HG02623 (cell line): ENCODE measurements around the gene AHSP.
"Not testable (repeated sequence)": the region's sequence is repeated elsewhere in the genome, so short reads cannot be mapped to it uniquely, and the experiment has no call there.

ENCODE experiments used
- ATAC-seq: cut with Tn5 transposase; IDR thresholded peaks from one replicate; pipeline ENCODE4 v1.9.1; 2021; ENCODE audit warnings: moderate library complexity; ENCODE audit not compliant: unreplicated experiment

AHSP gene

DNA sequence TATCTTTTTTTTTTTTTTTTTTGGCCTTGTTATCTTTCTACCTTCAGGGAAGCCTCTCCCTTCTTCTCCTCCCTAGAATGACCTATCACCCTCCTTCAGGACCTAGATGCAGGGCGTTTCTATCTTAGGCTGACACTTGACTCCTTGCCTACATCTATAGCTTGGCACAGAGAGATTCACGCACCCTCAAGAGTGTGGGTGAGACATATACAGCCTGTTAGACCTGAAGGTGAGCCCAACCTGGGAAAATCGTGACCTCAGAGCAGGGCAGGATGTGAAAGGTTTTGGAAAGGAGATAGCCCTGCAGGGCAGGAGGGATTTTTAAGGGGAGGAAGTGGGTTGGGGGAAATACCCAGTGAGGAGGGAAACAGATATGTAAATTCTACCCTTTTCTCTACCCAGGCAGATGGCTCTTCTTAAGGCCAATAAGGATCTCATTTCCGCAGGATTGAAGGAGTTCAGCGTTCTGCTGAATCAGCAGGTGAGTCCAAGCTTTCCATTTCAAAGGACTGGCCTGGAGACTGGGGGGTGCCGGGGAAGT lies at the start of gene AHSP:
TSS of gene AHSP (plus strand) at position 167 of the 541 bp plus-strand sequence. CDS start at position 407, 240 bp downstream.
- no peak for ATAC-seq

DNA sequence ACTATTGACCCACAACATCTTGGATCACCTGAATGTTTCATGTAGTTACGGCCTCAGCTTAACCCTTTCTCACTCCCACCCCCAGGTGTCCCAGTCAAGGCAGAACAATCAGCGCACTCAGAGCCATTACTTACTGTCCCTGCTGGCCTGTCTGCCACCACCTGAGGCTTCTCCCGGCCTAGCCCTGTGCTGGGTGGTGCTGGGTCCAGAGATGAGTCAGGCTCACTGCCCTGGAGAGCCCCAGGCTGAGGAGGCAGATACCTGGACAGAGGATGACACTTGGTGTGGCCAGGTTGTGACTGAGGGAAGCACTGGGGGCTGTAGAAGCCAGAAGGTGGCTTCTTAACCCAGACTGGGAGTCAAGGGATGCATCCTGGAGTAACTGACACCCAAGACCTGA lies 48.7 kb upstream of the AHSP start:
- no peak for ATAC-seq

DNA sequence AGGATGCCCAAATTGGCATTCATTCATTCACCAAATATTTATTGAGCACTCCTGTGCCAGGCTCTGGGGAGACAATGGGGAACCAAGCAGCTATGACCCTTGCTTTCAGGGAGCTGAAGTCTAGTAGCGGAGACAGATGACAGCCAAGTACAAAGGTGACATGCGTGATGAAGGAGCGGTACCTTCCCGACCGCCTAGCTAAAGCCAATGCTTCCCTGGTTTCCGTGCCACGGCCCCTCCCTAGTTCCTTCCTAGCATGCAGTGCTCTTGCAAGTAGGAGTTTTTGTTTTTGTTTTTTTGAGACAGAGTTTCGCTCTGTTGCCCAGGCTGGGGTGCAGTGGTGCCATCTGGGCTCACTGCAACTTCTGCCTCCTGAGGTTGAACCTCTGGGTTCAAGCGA lies 47.9 kb upstream of the AHSP start:
- no peak for ATAC-seq

GRCh38 chr16:31480851-31481536 lies 46.7 kb upstream of the AHSP start:
- no peak for ATAC-seq

DNA sequence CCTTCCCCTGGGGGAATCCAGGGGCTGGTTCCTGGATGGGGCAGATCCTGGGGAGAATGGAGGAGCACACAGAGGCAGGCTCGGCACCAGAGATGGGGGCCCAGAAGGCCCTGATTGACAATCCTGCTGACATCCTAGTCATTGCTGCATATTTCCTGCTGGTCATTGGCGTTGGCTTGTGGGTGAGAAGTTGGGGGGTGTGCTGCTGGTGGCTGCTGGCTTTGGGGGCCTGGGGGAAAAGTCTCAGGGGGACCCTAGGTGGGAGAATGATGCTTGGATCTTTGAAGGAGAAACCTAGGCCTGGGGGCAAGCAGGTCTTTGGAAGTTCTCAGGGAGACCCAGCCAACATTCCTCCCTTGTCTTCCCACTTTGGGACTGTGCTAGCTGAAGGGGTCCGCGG lies 44.6 kb upstream of the AHSP start, which contains the start of gene SLC5A2:
TSS of gene SLC5A2 (plus strand) at position 43 of the 400 bp plus-strand sequence. CDS start at position 57, 14 bp downstream.
- ATAC-seq = no peak

DNA sequence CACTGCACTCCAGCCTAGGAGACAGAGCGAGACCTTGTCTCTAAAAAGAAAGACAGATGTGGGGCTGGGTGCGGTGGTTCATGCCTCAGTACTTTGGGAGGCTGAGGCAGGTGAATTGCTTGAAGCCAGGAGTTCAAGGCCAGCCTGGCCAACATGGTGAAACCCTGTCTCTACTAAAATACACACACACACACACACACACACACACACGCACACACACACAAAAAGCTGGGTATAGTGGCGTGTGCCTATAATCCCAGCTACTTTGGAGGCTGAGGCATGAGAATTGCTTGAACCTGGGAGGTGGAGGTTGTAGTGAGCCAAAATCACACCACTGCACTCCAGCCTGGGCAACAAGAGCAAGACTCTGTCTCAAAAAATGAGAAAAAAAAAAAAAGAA lies 43.7 kb upstream of the AHSP start:
- not testable (repeated sequence) for ATAC-seq

DNA sequence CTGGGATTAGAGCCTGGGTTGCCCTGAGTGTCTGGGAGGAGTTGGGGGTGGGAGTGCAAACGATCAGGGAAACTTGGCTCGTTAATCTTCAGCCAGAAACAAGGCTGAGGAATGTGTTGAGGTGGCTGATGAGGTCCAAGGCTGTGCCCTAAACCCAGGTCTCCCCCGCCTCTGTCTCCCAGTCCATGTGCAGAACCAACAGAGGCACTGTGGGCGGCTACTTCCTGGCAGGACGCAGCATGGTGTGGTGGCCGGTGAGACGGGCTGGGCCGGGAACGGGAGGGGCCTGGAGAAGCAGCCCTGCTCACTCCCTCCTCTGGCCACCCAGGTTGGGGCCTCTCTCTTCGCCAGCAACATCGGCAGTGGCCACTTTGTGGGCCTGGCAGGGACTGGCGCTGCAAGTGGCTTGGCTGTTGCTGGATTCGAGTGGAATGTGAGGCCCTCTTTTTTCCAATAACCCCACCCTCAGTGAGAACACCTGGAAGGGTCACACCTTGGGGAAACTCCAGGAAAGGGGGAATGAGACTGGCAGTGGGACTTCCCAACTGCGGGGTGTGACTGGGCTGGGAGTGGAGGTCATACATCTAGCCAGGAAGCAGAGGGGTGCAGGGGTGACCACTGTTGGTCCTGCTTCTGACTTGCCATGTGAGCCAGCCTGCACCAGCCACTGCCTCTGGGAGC lies 43.1 kb upstream of the AHSP start:
- ATAC-seq = no peak

DNA sequence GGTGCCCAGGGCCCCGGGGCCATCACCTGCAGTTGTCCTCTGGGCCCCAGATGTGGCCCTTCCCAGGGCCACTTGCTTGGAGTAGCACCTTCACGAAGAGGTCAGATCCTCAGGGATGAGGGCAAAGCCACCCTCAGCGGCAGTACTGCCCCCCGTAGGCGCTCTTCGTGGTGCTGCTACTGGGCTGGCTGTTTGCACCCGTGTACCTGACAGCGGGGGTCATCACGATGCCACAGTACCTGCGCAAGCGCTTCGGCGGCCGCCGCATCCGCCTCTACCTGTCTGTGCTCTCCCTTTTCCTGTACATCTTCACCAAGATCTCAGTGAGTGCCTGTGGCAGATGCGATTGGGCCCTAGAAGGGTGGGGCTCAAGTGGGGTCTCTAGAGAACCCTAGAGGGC lies 42.1 kb upstream of the AHSP start:
- ATAC-seq = no peak

DNA sequence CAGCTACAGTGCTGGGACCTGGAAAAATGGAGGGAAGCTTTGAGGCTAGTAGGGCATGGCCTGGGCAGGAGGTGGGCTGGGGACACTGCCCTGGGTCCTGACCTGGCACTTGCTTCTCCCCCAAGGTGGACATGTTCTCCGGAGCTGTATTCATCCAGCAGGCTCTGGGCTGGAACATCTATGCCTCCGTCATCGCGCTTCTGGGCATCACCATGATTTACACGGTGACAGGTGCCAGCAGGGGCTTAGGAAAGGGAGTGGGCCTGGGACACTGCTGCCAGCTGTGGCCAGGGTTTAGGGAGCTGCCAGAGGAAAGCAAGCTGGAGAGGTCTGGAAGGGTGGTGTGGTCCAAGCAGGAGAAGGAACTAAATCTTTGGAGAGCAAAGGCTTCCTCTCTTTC lies 41.7 kb upstream of the AHSP start:
- no peak for ATAC-seq

GRCh38 chr16:31487071-31487719 lies 40.5 kb upstream of the AHSP start:
- ATAC-seq = peak; percentile 10

DNA sequence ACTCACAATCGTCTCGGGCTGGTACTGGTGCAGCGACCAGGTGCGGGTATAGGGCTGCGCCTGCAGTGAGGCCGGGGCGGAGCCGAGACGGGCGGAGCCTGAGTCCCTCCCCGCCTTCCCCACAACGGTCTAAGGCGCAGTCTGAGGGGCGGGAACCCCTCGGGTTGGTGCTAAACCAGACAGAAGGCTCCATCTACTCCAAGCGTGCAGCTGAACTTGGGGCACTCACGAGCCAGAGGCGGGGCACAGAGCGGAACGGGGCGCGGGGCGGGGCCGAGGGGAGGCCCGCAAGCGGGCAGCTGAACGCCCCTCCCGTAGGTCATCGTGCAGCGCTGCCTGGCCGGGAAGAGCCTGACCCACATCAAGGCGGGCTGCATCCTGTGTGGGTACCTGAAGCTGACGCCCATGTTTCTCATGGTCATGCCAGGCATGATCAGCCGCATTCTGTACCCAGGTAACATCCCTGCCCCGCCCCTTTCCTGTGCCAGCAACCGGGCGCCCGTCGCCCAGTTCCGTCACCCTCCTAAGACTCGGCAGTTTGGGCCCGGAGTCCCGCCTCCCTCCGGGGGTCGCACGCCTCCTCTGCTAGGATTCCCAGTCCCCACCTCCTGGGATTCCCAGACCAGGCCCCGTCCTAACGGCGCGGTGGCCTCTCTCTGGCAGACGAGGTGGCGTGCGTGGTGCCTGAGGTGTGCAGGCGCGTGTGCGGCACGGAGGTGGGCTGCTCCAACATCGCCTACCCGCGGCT lies 39.8 kb upstream of the AHSP start:
- ATAC-seq = peak; percentile 73

GRCh38 chr16:31488468-31489297 lies 39.0 kb upstream of the AHSP start:
- no peak for ATAC-seq

DNA sequence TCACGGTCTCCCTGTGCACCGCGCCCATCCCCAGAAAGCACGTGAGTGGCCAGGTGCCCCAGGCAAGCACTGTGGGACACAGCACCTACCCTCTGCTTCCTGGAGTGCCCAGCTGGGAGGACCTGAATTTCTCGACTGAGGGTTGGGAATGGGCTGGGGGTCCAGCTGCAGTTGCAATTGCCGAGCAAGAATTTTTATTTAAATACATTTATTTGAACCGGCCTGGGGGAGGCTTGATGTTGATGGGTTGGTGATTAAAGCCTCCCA lies 38.5 kb upstream of the AHSP start:
- ATAC-seq = no peak

DNA sequence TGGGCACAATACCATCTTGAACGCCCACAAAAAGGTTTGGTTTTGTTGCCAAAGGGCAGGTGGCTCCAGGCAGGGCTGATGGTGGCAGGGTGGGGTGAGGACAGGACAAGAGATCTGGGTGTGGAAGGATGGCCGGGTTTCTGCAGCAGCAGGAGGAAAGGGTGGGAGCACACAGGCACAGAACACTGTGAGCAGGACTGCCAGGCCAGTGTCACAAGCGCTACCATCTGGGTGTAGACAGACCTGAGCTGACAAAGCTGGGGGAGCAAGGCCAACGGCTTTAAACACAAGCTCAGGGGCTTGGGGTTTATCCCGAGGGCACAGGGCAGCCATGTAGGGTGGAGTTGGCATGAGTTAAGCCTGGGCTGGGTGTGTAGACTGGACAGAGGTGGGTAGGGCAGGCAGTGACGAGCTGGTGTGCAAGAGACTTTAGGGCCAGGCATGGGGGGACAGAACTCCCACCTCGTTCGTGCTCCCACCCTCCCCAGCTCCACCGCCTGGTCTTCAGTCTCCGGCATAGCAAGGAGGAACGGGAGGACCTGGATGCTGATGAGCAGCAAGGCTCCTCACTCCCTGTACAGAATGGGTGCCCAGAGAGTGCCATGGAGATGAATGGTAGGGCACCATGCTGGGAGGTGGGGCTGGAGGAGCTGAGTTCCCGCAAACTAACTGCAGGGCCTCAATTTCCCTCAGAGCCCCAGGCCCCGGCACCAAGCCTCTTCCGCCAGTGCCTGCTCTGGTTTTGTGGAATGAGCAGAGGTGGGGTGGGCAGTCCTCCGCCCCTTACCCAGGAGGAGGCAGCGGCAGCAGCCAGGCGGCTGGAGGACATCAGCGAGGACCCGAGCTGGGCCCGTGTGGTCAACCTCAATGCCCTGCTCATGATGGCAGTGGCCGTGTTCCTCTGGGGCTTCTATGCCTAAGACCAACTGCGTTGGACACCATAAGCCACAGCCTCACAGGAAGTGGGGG lies 37.8 kb upstream of the AHSP start:
- ATAC-seq = no peak

DNA sequence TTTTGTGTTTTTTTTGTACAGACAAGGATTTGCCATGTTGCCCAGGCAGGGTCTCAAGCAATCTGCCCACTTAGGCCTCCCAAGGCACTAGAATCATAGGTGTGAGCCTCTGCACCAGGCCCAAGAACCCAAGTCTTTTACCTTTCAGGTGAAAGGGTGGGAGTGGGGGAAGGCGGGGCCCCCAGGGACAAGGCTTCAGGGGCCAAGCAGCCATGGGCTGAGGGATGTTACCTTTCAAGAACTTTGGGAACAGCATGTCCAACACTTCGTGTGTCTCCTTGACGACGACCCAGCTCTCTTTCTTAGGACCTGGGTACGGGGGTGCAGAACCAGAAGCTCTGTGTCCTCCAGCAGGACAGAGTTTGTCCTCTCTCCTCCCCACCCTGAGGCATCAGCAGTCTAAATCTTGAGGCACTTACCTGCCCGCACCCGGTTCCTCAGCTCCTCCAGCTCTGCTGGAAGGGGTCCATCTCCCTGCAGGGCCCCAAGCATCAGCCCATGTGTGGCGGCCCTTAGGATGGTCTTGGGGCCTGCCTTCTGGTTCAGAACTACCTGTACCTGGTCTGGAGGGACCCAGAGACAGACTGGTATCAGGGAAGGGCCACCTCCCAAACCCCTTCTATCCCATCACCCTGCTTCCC lies 35.8 kb upstream of the AHSP start:
- no peak for ATAC-seq

DNA sequence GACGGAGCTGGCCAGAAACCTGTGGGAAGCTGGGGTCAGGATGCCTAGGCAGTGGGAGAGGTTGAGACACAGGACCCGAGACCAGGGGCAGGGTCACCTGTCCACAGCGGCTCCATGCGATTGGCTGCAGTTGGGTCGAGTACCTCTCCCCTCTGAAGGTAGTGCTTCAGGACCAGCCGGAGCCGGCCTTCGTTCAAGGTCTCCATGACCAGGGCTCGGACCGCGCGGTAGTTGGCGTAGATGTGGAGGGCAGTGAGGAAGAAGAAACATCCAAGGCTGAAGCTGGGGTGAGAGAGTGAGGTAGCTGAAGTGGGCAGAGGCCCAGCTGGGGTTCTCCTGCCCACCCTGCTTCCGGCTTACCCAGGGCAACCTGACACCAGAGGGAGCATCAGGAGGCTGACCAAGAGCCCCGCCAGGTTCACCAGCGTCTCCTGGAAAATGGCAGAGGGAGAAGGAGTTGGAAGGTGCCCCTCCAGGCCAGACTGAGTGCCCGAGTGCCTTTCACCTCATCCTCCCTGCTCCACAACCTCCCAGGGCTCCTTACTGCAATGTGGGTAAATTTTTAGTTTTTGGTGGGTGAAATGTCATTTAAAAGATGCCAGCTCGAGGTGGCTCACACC lies 34.1 kb upstream of the AHSP start:
- no peak for ATAC-seq

DNA sequence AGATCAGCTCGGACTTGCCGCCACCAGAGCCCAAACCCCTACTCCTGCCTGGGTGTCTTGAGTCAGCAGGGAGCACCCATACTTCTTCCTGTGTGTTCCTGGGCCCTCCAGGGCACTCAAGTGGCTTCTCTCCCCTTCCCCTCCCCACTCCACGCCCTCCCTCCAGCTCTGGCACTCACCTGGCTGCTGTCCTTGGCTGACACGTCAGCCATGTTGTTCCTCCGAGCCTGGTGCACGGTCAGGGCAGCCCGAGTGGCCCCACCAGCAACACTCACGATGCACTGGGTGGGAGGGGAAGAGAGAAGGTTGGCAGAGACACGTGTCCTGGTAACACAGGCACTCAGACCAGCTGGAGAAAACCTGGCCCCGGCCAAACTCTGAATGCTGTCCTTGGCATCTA lies 31.0 kb upstream of the AHSP start:
- no peak for ATAC-seq

DNA sequence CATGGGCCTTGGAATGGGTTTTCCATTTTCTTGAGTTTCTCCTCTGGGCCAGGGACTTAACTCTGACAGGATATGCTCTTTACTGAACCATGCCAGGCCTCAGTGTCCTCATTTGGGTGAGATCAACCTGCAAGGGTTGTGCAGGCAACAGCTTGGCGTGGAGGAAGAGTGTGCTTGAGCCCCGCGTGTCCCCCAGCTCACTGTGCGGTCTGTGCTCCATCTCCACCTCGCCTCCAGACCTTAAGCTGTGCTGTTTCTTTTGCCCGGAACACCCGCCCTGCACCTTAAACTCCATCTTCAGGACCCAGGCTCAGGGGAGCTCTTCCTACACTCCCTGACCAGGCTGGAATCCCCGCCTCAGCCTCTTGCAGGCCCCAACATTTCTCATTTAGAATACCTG lies 29.2 kb upstream of the AHSP start:
- no peak for ATAC-seq
